OCI-LY7 (cell line): ENCODE results near the gene ERI3.

Experiments
- CTCF ChIP-seq: fragments of 200-600 bp; sonication (generic); conservative IDR thresholded peaks from 2 replicates; pipeline ENCODE4 v1.5.1; 2014; ENCODE audit warnings: mild to moderate bottlenecking, antibody characterized with exemption, low read length, moderate library complexity, mixed read lengths
- EZH2phosphoT487 ChIP-seq: fragments of 200-600 bp; sonication (generic); IDR thresholded peaks from 2 replicates; pipeline ENCODE4 v1.6.1; 2018; ENCODE audit warnings: low read depth, borderline replicate concordance, mild to moderate bottlenecking, mixed run types, antibody characterized with exemption, low read length, moderate library complexity, mixed read lengths

DNA sequence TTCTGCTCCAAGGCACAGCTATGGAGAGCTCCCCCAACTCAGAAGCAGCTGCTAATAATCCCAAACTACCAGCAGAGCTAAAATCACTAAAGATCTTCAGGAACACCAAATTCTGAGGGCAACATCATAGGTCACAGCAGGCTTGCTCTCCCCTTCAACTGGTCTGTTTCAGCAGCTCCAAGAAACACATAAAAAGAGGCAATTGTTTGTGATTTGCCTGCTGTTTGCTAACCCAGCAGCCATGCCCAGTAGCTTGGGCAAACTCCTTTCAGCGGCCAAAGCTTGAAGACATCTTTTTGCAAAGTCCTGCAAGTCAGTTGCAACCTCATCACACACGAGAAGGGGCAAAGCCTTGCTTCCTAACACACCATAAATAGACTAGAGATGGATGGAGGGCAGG, 8.9 kb downstream of the ERI3 start:
- TF ChIP-seq CTCF = no peak
- no peak for TF ChIP-seq EZH2phosphoT487
